Measurements from ENCODE around the gene ARL1.
"Not testable (repeated sequence)": the region's sequence is repeated elsewhere in the genome, so short reads cannot be mapped to it uniquely, and the experiment has no call there.

The ARL1 gene

GRCh38 chr12:101407436-101408345, at the start of gene ARL1:
Gene ARL1 (minus strand): TSS chr12:101407772. CDS start chr12:101407645, 127 bp downstream.
- DNase-seq (ENCODE audit: low spot score), result peak; percentile 76

- no peak for DNase-seq (ENCODE audit: low spot score)
Observed at GRCh38 chr12:101455685-101456084, 48.1 kb upstream of the ARL1 start.

- DNase-seq (ENCODE audit: low spot score), result no peak
Observed at GRCh38 chr12:101441461-101442224, 34.1 kb upstream of the ARL1 start.

GRCh38 chr12:101439236-101439635, 31.7 kb upstream of the ARL1 start:
- no peak for DNase-seq (ENCODE audit: low spot score)

GRCh38 chr12:101436136-101436535, 28.6 kb upstream of the ARL1 start:
- DNase-seq (ENCODE audit: low spot score), result no peak

GRCh38 chr12:101430456-101430855, 22.9 kb upstream of the ARL1 start:
- DNase-seq (ENCODE audit: low spot score), result no peak

- no peak for DNase-seq (ENCODE audit: low spot score)
Observed at GRCh38 chr12:101424620-101425019, 17.0 kb upstream of the ARL1 start.

- DNase-seq (ENCODE audit: low spot score), result not testable (repeated sequence)
Observed at GRCh38 chr12:101422066-101422465, 14.5 kb upstream of the ARL1 start.

- no peak for DNase-seq (ENCODE audit: low spot score)
Observed at GRCh38 chr12:101415228-101415627, 7.7 kb upstream of the ARL1 start.

GRCh38 chr12:101414533-101415119, 7.1 kb upstream of the ARL1 start:
- peak; percentile 47 for DNase-seq (ENCODE audit: low spot score)

- DNase-seq (ENCODE audit: low spot score), result not testable (repeated sequence)
Observed at GRCh38 chr12:101410169-101410568, 2.6 kb upstream of the ARL1 start.

- no peak for DNase-seq (ENCODE audit: low spot score)
Observed at GRCh38 chr12:101407049-101407435, 530 bp downstream of the ARL1 start.

- DNase-seq (ENCODE audit: low spot score), result not testable (repeated sequence)
Observed at GRCh38 chr12:101391181-101391580, 16.4 kb downstream of the ARL1 start.

GRCh38 chr12:101379149-101379548, 28.4 kb downstream of the ARL1 start:
- no peak for DNase-seq (ENCODE audit: low spot score)

- DNase-seq (ENCODE audit: low spot score), result no peak
Observed at GRCh38 chr12:101375573-101375972, 32.0 kb downstream of the ARL1 start.

- no peak for DNase-seq (ENCODE audit: low spot score)
Observed at GRCh38 chr12:101372431-101372830, 35.1 kb downstream of the ARL1 start.

- no peak for DNase-seq (ENCODE audit: low spot score)
Observed at GRCh38 chr12:101368016-101368415, 39.6 kb downstream of the ARL1 start.

GRCh38 chr12:101361455-101361854, 46.1 kb downstream of the ARL1 start:
- no peak for DNase-seq (ENCODE audit: low spot score)

GRCh38 chr12:101356794-101357193, 50.8 kb downstream of the ARL1 start:
- no peak for DNase-seq (ENCODE audit: low spot score)

- no peak for DNase-seq (ENCODE audit: low spot score)
Observed at GRCh38 chr12:101351682-101352081, 55.9 kb downstream of the ARL1 start.

GRCh38 chr12:101343893-101344292, 63.7 kb downstream of the ARL1 start:
- DNase-seq (ENCODE audit: low spot score), result no peak

All from hematopoietic multipotent progenitor cell treated with erythropoietin and hydrocortisone succinate and interleukin-3 and kit ligand, for 17 days (in vitro differentiated cells).